ENCODE measurements around the gene NUP210L.

NUP210L gene

DNA sequence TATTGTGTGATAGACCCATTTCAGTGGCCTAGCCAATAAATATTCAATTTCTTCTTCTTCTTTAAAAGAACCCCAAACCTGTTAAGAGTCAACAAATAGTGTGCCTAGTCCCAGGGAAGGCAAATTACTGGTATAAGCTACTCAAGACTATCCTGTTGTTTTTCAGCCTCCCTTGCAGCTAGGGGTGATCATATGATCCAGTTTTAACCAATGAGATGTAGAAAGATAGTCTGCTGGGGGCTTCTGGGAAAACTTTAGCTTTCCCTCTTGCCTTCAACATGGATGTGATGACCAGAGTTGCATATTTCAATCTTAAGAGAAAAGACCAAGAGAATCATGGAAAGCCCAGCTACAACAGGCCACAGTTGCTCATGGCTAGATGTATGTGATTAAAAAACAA, 4.7 kb upstream of the NUP210L start:
- TF ChIP-seq HDGF (IDR thresholded peaks at IDR 0.05; ENCODE audit: borderline replicate concordance) (no peak), BHLHE40 (IDR thresholded peaks at IDR 0.05; ENCODE audit: borderline replicate concordance) (no peak), ELF4 (IDR thresholded peaks at IDR 0.05) (no peak), ARNT (IDR thresholded peaks at IDR 0.05) (no peak), FOXM1 (IDR thresholded peaks at IDR 0.05; ENCODE audit: borderline replicate concordance) (no peak), L3MBTL2 (conservative IDR thresholded peaks at IDR 0.05) (no peak), FOXA1 (IDR thresholded peaks at IDR 0.05) (no peak), ZNF384 (IDR thresholded peaks at IDR 0.05) (no peak), SP1 (IDR thresholded peaks at IDR 0.05) (no peak), TARDBP (IDR thresholded peaks at IDR 0.05) (no peak), CTBP1 (IDR thresholded peaks at IDR 0.05; ENCODE audit: borderline replicate concordance) (no peak)
- TF ChIP-seq, protein P1, sequence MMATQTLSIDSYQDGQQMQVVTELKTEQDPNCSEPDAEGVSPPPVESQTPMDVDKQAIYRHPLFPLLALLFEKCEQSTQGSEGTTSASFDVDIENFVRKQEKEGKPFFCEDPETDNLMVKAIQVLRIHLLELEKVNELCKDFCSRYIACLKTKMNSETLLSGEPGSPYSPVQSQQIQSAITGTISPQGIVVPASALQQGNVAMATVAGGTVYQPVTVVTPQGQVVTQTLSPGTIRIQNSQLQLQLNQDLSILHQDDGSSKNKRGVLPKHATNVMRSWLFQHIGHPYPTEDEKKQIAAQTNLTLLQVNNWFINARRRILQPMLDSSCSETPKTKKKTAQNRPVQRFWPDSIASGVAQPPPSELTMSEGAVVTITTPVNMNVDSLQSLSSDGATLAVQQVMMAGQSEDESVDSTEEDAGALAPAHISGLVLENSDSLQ (IDR thresholded peaks at IDR 0.05) = no peak
- DNase-seq (ENCODE audit: extremely low spot score) = no peak
- ChIA-PET CTCF (no interaction called here), POLR2A (no interaction called here)

DNA sequence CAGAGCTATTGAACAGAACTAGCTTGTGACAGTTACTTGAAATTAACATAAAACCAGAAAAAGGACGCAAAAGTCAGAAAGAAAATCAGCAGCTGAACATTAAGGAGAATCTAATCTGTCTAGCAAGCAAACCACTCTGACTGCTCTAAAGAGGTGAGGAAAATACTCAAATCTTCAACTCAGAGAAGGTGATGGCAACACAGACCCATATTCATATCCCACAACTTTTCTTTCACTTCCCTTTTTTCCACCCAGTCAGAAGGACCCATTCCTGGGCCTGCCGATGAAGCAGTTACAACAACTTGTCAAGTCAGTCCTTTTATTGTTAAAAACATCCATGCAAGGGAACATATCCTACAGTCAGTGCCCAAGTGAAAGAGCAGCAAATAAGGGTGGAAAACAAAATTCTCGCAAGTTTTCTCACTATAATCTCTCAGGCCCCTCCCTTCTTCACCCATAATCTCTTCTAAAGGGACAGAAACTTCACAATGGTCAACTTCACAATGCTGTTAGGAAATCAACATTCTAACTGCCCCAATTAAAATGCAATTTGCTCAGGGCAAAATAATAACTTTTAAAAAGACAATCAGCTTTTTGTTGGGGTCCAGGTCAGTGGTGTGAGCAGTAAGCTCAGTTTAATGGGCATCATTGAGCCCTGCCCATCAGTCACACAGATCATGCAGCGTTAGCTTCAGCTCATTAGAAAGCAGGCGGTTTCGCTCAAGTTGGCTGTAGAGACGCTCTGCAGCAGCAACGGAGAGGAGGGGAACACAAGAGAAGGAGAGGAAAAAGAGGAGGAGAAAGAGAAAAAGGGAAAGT, 3.6 kb upstream of the NUP210L start:
- DNase-seq (ENCODE audit: extremely low spot score) = no peak
- ChIA-PET POLR2A (interaction anchor here (0.6 to 1.1 kb wide), 2 partner anchors 11 to 24 kb away, joined by 3 to 4 read pairs; no protein-coding TSS in a partner anchor), CTCF (no interaction called here)
- TF ChIP-seq NFRKB (IDR thresholded peaks at IDR 0.05) (no peak), ZNF384 (IDR thresholded peaks at IDR 0.05) (no peak), ARNT (IDR thresholded peaks at IDR 0.05) (no peak), SUZ12 (IDR thresholded peaks at IDR 0.05) (no peak), ELF4 (IDR thresholded peaks at IDR 0.05) (no peak), FOXA1 (IDR thresholded peaks at IDR 0.05) (no peak), FOXK2 (IDR thresholded peaks at IDR 0.05) (no peak)
- TF ChIP-seq, protein P1 (IDR thresholded peaks at IDR 0.05) = no peak

DNA sequence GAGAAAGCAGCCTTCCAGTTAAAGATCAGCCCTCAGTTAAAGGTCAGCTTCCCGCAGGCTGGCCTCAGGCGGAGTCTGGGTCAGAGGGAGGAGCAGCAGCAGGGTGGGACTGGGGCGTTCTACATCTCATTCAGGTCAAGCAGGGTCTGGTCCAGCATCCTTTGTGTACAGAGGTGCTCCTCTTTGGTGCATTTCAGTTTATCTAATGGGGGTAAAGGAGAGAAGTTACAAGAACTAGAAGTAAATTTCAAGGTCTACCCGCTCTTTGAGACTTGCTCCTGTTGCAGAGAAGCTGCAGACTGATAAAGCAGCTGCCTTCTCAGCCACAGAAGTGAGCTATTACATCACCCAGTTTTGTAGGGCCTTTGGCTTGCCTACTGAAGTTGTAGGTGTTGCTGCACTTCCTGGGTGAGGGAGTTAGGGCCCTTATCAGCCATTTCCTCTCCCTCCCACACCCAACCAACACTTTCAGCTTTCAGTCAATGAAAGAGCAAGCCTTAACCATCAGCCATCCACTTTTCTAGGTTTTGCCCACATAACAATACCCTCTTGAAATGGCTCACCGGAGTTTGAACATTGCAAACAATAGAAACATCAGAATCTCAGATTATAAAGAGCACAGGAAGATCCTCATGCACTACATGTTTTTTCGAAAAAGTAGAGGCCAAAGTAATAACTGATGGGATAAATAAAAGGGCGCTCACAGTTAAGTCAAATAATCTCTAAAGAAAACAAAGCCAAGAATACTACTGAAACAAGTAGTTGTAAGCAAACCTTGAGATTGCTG, 2.8 kb upstream of the NUP210L start:
- ChIA-PET CTCF (interaction anchor here (1.1 kb wide), 1 partner anchor 11 kb away, joined by 3 read pairs; no protein-coding TSS in a partner anchor), POLR2A (interaction anchor here (0.6 to 1.1 kb wide), 2 partner anchors 11 to 24 kb away, joined by 3 to 4 read pairs; no protein-coding TSS in a partner anchor)
- TF ChIP-seq FOXK2 (IDR thresholded peaks at IDR 0.05) (no peak), ARNT (IDR thresholded peaks at IDR 0.05) (no peak), BHLHE40 (IDR thresholded peaks at IDR 0.05; ENCODE audit: borderline replicate concordance) (no peak), ZNF384 (IDR thresholded peaks at IDR 0.05) (no peak), SUZ12 (IDR thresholded peaks at IDR 0.05) (no peak), TARDBP (IDR thresholded peaks at IDR 0.05) (no peak), HDGF (IDR thresholded peaks at IDR 0.05; ENCODE audit: borderline replicate concordance) (no peak), L3MBTL2 (conservative IDR thresholded peaks at IDR 0.05) (no peak), SP1 (IDR thresholded peaks at IDR 0.05) (no peak), FOXM1 (IDR thresholded peaks at IDR 0.05; ENCODE audit: borderline replicate concordance) (no peak), NFRKB (IDR thresholded peaks at IDR 0.05) (no peak), ELF4 (IDR thresholded peaks at IDR 0.05) (no peak)
- TF ChIP-seq, protein P1 (IDR thresholded peaks at IDR 0.05) = no peak
- no peak for DNase-seq (ENCODE audit: extremely low spot score)

DNA sequence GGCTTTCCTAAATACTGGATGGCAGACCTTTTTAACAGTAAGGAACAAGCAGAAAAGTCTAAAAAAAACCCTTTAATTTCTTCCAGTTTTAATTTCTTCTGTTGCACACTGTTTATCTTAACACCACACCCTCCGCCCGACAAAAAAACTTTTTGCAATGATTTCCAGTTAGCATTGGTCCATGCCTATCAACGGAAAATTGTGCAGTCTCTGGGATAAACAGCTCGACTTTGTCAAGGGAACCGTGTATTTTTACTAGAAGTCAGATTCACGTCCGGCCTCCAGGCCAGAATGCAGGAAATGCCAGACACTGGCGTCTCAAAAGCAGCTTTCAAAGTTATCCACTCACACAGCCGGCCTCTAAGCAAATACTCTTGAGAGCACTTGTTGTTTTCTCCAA, 378 bp upstream of the NUP210L start:
- TF ChIP-seq CTBP1 (IDR thresholded peaks at IDR 0.05; ENCODE audit: borderline replicate concordance) = no peak
- no peak for TF ChIP-seq BHLHE40 (IDR thresholded peaks at IDR 0.05; ENCODE audit: borderline replicate concordance)
- no peak for TF ChIP-seq LEF1 (IDR thresholded peaks at IDR 0.05; ENCODE audit: borderline replicate concordance)
- no peak for TF ChIP-seq SUZ12 (IDR thresholded peaks at IDR 0.05)
- TF ChIP-seq ARNT (IDR thresholded peaks at IDR 0.05) = no peak
- no peak for TF ChIP-seq FOXK2 (IDR thresholded peaks at IDR 0.05)
- no peak for TF ChIP-seq ZNF384 (IDR thresholded peaks at IDR 0.05)
- TF ChIP-seq ELF4 (IDR thresholded peaks at IDR 0.05) = no peak
- no peak for TF ChIP-seq FOXA1 (IDR thresholded peaks at IDR 0.05)
- no peak for TF ChIP-seq L3MBTL2 (conservative IDR thresholded peaks at IDR 0.05)
- TF ChIP-seq TARDBP (IDR thresholded peaks at IDR 0.05) = no peak
- no peak for TF ChIP-seq HDGF (IDR thresholded peaks at IDR 0.05; ENCODE audit: borderline replicate concordance)
- TF ChIP-seq FOXM1 (IDR thresholded peaks at IDR 0.05; ENCODE audit: borderline replicate concordance) = no peak
- no peak for TF ChIP-seq SP1 (IDR thresholded peaks at IDR 0.05)
- no peak for TF ChIP-seq NFRKB (IDR thresholded peaks at IDR 0.05)
- TF ChIP-seq, protein P1 (IDR thresholded peaks at IDR 0.05) = no peak
- no peak for DNase-seq (ENCODE audit: extremely low spot score)
- ChIA-PET CTCF (interaction anchor here (0.6 to 1.0 kb wide), 2 partner anchors 9 to 21 kb away, joined by 3 read pairs; no protein-coding TSS in a partner anchor), POLR2A (no interaction called here)

DNA sequence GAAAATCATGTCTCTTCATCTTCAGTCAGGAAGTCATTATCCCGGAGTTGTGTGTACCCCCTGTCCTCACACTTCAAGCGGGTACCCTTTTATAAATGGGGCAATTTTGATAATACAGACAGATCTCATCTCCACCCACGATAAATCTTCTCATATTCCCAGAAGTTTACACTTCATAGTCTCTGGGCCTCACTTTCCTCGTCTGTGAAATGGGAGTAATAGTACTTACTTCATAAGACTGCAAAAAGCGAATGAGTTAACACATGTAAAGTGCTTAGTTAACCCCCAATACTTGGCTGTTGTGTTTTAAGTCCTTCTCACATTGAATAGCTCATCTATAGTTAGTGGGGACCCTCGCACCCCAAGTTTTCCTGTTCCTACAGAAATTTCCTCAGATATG, 820 bp downstream of the NUP210L start:
- no peak for TF ChIP-seq FOXK2 (IDR thresholded peaks at IDR 0.05)
- no peak for TF ChIP-seq TARDBP (IDR thresholded peaks at IDR 0.05)
- no peak for TF ChIP-seq LEF1 (IDR thresholded peaks at IDR 0.05; ENCODE audit: borderline replicate concordance)
- TF ChIP-seq NFRKB (IDR thresholded peaks at IDR 0.05) = no peak
- no peak for TF ChIP-seq SP1 (IDR thresholded peaks at IDR 0.05)
- TF ChIP-seq CTBP1 (IDR thresholded peaks at IDR 0.05; ENCODE audit: borderline replicate concordance) = no peak
- TF ChIP-seq SUZ12 (IDR thresholded peaks at IDR 0.05) = no peak
- TF ChIP-seq ZNF384 (IDR thresholded peaks at IDR 0.05) = no peak
- no peak for TF ChIP-seq L3MBTL2 (conservative IDR thresholded peaks at IDR 0.05)
- no peak for TF ChIP-seq FOXM1 (IDR thresholded peaks at IDR 0.05; ENCODE audit: borderline replicate concordance)
- TF ChIP-seq HDGF (IDR thresholded peaks at IDR 0.05; ENCODE audit: borderline replicate concordance) = no peak
- TF ChIP-seq ARNT (IDR thresholded peaks at IDR 0.05) = no peak
- ChIA-PET CTCF (no interaction called here), POLR2A (interaction anchor here (1.1 kb wide), 1 partner anchor 164 kb away, joined by 3 read pairs; the partner anchor contains the start of gene RPS27)
- no peak for DNase-seq (ENCODE audit: extremely low spot score)

Data from HEK293T (cell line).